Astrocyte (in vitro differentiated cells and primary cell): ENCODE measurements around the gene RNF5. TPM values are rescaled to one million over a fixed set of nuclear protein-coding genes. Genes with fewer than 3 reads are reported as not detected.
"Not testable (repeated sequence)": the region's sequence is repeated elsewhere in the genome, so short reads cannot be mapped to it uniquely, and the experiment has no call there.

ENCODE experiments used
- DNase-seq: peaks from one replicate; pipeline ENCODE4 v3.0.0-alpha.2; 2010; ENCODE audit warnings: low read depth
- FAIRE-seq: peaks from 2 replicates; lab custom pipeline; 2011; peaks lifted over from hg19 to GRCh38; lab: Jason Lieb, UNC
- H2AFZ ChIP-seq: 2 replicates; pipeline ENCODE4 v1.6.0; 2012; ENCODE audit warnings: low read depth, low read length, inconsistent platforms
- H3K27ac ChIP-seq: 2 replicates; pipeline ENCODE4 v1.5.1; 2011; ENCODE audit warnings: low read depth, low read length, inconsistent platforms
- H3K27me3 ChIP-seq: 2 replicates; pipeline ENCODE4 v1.6.0; 2011; ENCODE audit warnings: low read length, inconsistent platforms; ENCODE audit not compliant: insufficient read depth
- H3K36me3 ChIP-seq: 2 replicates; pipeline ENCODE4 v1.5.1; 2011; ENCODE audit warnings: low read length, inconsistent platforms; ENCODE audit not compliant: insufficient read depth
- H3K4me1 ChIP-seq: 2 replicates; pipeline ENCODE4 v1.5.1; 2011; ENCODE audit warnings: low read length, inconsistent platforms; ENCODE audit not compliant: insufficient read depth
- H3K4me2 ChIP-seq: 2 replicates; pipeline ENCODE4 v1.6.0; 2012; ENCODE audit warnings: low read length, inconsistent platforms
- H3K4me3 ChIP-seq: 2 replicates; pipeline ENCODE4 v1.5.1; 2011; ENCODE audit warnings: low read depth, mild to moderate bottlenecking, low read length, inconsistent platforms; ENCODE audit not compliant: insufficient read depth
- H3K79me2 ChIP-seq: 2 replicates; pipeline ENCODE4 v1.6.0; 2012; ENCODE audit warnings: mild to moderate bottlenecking, low read length, inconsistent platforms; ENCODE audit not compliant: insufficient read depth
- H3K9ac ChIP-seq: 2 replicates; pipeline ENCODE4 v1.6.0; 2012; ENCODE audit warnings: mild to moderate bottlenecking, low read length, inconsistent platforms
- H3K9me3 ChIP-seq: 2 replicates; pipeline ENCODE4 v1.5.1; 2012; ENCODE audit warnings: low read depth, mild to moderate bottlenecking, low read length, inconsistent platforms; ENCODE audit not compliant: insufficient read depth
- H4K20me1 ChIP-seq: 2 replicates; pipeline ENCODE4 v1.6.0; 2012; ENCODE audit warnings: low read length, inconsistent platforms; ENCODE audit not compliant: insufficient read depth
- H3K27ac Mint-ChIP-seq: one replicate; pipeline ENCODE4 v1.8.0; 2021; ENCODE audit warnings: mild to moderate bottlenecking, mixed read lengths; ENCODE audit not compliant: unreplicated experiment
- H3K27me3 Mint-ChIP-seq: one replicate; pipeline ENCODE4 v1.8.0; 2021; ENCODE audit warnings: low read depth, mixed read lengths; ENCODE audit not compliant: unreplicated experiment
- H3K36me3 Mint-ChIP-seq: one replicate; pipeline ENCODE4 v1.8.0; 2021; ENCODE audit warnings: low read depth, mixed read lengths; ENCODE audit not compliant: unreplicated experiment
- H3K4me1 Mint-ChIP-seq: one replicate; pipeline ENCODE4 v1.8.0; 2021; ENCODE audit warnings: low read depth, mixed read lengths; ENCODE audit not compliant: unreplicated experiment
- H3K4me3 Mint-ChIP-seq: one replicate; pipeline ENCODE4 v1.8.0; 2021; ENCODE audit warnings: mild to moderate bottlenecking, moderate library complexity, mixed read lengths; ENCODE audit not compliant: unreplicated experiment
- H3K9me3 Mint-ChIP-seq: one replicate; pipeline ENCODE4 v1.8.0; 2021; ENCODE audit warnings: mild to moderate bottlenecking, mixed read lengths; ENCODE audit not compliant: unreplicated experiment
- CTCF ChIP-seq: IDR thresholded peaks from 2 replicates; pipeline ENCODE4 v1.5.1; 2011; ENCODE audit warnings: low read depth, mild to moderate bottlenecking, inconsistent platforms, low read length, moderate library complexity; ENCODE audit not compliant: insufficient read depth
- EZH2 ChIP-seq: IDR thresholded peaks from 2 replicates; pipeline ENCODE4 v1.6.1; 2012; ENCODE audit warnings: mild to moderate bottlenecking, low read length, inconsistent platforms; ENCODE audit not compliant: insufficient read depth
- total RNA-seq: library from RNA; stranded (reverse); gene quantifications from 2 replicates; pipeline ENCODE4 v1.2.1, GENCODE V29; 2021

RNF5 gene
- total RNA-seq, 1 donor from 2014 or later, result 59.0 TPM

DNA sequence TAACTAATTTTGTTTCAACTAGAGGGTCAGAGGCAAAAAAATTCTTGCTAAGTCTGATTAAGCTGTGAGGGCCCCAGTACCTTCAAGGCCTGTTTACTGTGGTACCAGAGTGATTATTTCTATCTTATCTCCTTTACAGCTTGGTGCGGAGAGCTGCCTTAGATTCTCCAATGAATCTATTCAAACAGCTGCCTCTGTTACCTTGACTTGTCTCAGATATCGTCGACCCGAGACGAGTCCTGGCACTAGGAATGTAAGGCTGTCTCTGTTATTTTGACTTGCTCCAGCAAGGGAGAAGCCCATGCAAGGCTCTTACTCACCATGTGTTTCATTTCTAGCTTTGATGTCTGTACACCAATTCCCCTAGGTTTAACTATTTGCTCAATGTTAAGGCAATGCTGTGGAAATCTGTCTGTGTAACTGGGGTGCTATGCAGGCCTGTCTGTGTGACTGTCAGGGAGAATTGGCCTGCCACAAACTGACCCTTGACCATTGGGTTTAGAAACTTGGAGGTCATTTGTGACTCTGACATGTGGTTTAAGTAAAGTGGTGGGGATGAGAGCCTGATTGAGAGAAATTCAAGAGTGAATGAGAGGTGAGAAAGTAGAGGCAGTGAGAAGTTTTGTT is 37.7 kb upstream of the RNF5 start:
- peaks cover 3% of the 10 kb centered on the region for H3K27me3 Mint-ChIP-seq

GRCh38 chr6:32144238-32144637 is 34.0 kb upstream of the RNF5 start:
- not testable (repeated sequence) for DNase-seq, H2AFZ ChIP-seq, FAIRE-seq, H3K9me3 Mint-ChIP-seq, H3K4me1 ChIP-seq, H3K9ac ChIP-seq, H3K9me3 ChIP-seq, H3K4me3 Mint-ChIP-seq, H3K27ac Mint-ChIP-seq, H3K4me3 ChIP-seq, H3K79me2 ChIP-seq, H3K27ac ChIP-seq, H3K4me2 ChIP-seq, H4K20me1 ChIP-seq, H3K36me3 ChIP-seq, H3K36me3 Mint-ChIP-seq
- H3K27me3 ChIP-seq, result peaks cover 28% of the 10 kb centered on the region
- peaks cover 18% of the 10 kb centered on the region for H3K27me3 Mint-ChIP-seq
- H3K4me1 Mint-ChIP-seq, result peaks cover 27% of the 10 kb centered on the region

More for the DNA sequence above, 37.7 kb upstream of the RNF5 start:
- H3K9me3 ChIP-seq, result no peaks in the 10 kb centered on the region
- no peak overlapping the region for H3K4me3 ChIP-seq
- no peaks in the 10 kb centered on the region for H3K79me2 ChIP-seq
- DNase-seq (no peak), FAIRE-seq (no peak)
- Mint-ChIP-seq H3K4me3 (no peak overlapping the region), H3K36me3 (peaks cover 2% of the 10 kb centered on the region), H3K4me1 (peaks cover 16% of the 10 kb centered on the region), H3K27ac (peak overlapping the region; percentile 10), H3K9me3 (no peaks in the 10 kb centered on the region)
- TF ChIP-seq CTCF (no peak), EZH2 (no peak)
- no peak overlapping the region for H3K9ac ChIP-seq
- no peaks in the 10 kb centered on the region for H4K20me1 ChIP-seq
- H3K27ac ChIP-seq, result no peak overlapping the region
- H3K27me3 ChIP-seq, result no peaks in the 10 kb centered on the region
- H3K4me2 ChIP-seq, result no peak overlapping the region
- no peak overlapping the region for H2AFZ ChIP-seq
- no peaks in the 10 kb centered on the region for H3K36me3 ChIP-seq
- no peaks in the 10 kb centered on the region for H3K4me1 ChIP-seq

DNA sequence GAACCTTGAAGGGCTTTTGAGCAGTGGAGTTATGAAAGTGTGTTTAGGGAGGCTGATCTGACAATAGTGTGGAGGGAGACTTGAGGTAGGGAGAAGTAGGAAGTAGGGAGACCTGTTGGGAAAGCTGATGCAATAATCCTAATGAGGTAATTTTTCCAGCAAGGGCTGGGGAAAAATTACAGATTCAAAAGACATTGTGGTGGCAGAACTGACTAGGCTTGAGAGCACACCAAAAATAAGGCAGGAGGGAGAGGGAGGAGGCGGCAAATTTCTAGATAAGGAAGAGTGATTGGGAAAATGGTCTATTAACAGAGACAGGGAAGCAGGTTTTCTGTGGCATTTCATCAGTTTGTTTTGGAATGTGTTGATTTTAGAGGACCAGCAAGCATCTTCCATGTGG is 31.9 kb upstream of the RNF5 start:
- TF ChIP-seq CTCF (no peak), EZH2 (no peak)
- H3K9me3 Mint-ChIP-seq, result peaks cover 9% of the 10 kb centered on the region
- Histone ChIP-seq H3K9me3 (no peaks in the 10 kb centered on the region), H3K27ac (no peak overlapping the region), H3K4me2 (no peak overlapping the region), H3K36me3 (no peaks in the 10 kb centered on the region), H3K27me3 (peaks cover 37% of the 10 kb centered on the region), H3K79me2 (no peaks in the 10 kb centered on the region), H3K9ac (no peak overlapping the region), H3K4me1 (no peaks in the 10 kb centered on the region), H2AFZ (no peak overlapping the region), H3K4me3 (no peak overlapping the region), H4K20me1 (no peaks in the 10 kb centered on the region)
- H3K4me1 Mint-ChIP-seq, result peaks cover 20% of the 10 kb centered on the region
- DNase-seq (no peak), FAIRE-seq (no peak)
- H3K27ac Mint-ChIP-seq, result peak overlapping the region; percentile 94
- peak overlapping the region; percentile 4 for H3K4me3 Mint-ChIP-seq
- peaks cover 31% of the 10 kb centered on the region for H3K27me3 Mint-ChIP-seq
- H3K36me3 Mint-ChIP-seq, result peaks cover 6% of the 10 kb centered on the region
